SK-N-SH (cell line): ENCODE data around the gene BOC. TPM values are rescaled to one million over a fixed set of nuclear protein-coding genes. Genes with fewer than 3 reads are reported as not detected.

Experiments
- CTCF ChIA-PET: fragments of 300-600, 350-600 bp; formaldehyde crosslinking; extraction: SDS; loops from one replicate; lab custom pipeline; 2021; lab: Yijun Ruan, JAX
- POLR2A ChIA-PET: fragments of 350-600 bp; sonication (Branson Sonifier 250); formaldehyde crosslinking; extraction: SDS; loops from one replicate; lab custom pipeline; 2020; ENCODE audit warnings: antibody characterized with exemption, inconsistent platforms; lab: Yijun Ruan, JAX
- DNase-seq: peaks from one replicate; pipeline ENCODE4 v3.0.0; 2012
- H2AFZ ChIP-seq: fragments of 200-600 bp; sonication (generic); 2 replicates; pipeline ENCODE4 v1.8.1; 2016; ENCODE audit warnings: antibody characterized with exemption, mild to moderate bottlenecking, low read depth
- H3F3A ChIP-seq: fragments of 200-600 bp; sonication (generic); replicated peaks from 2 replicates; pipeline ENCODE3; 2016; ENCODE audit warnings: antibody characterized with exemption, mild to moderate bottlenecking; ENCODE audit not compliant: insufficient read depth
- H3K27ac ChIP-seq, 2 experiments: fragments of 200-500 bp in 1 of 2; fragments of 200-600 bp in 1 of 2; sonication (Bioruptor generic) in 1 of 2; sonication (generic), shearing (Covaris generic) in 1 of 2; 2 replicates each; pipeline versions ENCODE4 v1.5.1 to v1.6.1; 2014 to 2016; ENCODE audit warnings: low read depth in 2 of 2, inconsistent platforms in 1 of 2, low read length in 1 of 2, mild to moderate bottlenecking in 1 of 2, mixed read lengths in 1 of 2
- H3K27me3 ChIP-seq: fragments of 200-600 bp; sonication (generic), shearing (Covaris generic); 2 replicates; pipeline ENCODE4 v1.6.1; 2016; ENCODE audit warnings: mixed run types; ENCODE audit not compliant: insufficient read depth
- H3K36me3 ChIP-seq, 2 experiments: fragments of 200-500 bp in 1 of 2; fragments of 200-600 bp in 1 of 2; sonication (Bioruptor generic) in 1 of 2; sonication (generic) in 1 of 2; replicated peaks in 1 of 2; 2 replicates each; pipeline versions ENCODE3 to v1.5.1; 2014 to 2016; ENCODE audit warnings: low read length in 1 of 2, mild to moderate bottlenecking in 1 of 2; ENCODE audit not compliant: insufficient read depth in 2 of 2, control insufficient read depth in 1 of 2
- H3K4me1 ChIP-seq, 2 experiments: fragments of 200-500 bp in 1 of 2; fragments of 200-600 bp in 1 of 2; sonication (Bioruptor generic) in 1 of 2; sonication (generic), shearing (Covaris generic) in 1 of 2; 2 replicates each; pipeline versions ENCODE4 v1.5.1 to v1.6.1; 2014 to 2016; ENCODE audit warnings: low read depth in 1 of 2, low read length in 1 of 2, mixed run types in 1 of 2; ENCODE audit not compliant: insufficient read depth in 2 of 2, control insufficient read depth in 1 of 2
- H3K4me2 ChIP-seq: fragments of 200-600 bp; sonication (generic), shearing (Covaris generic); 2 replicates; pipeline ENCODE4 v1.6.1; 2017; ENCODE audit warnings: mixed run types
- H3K4me3 ChIP-seq, 2 experiments: fragments of 200-500 bp in 1 of 2; fragments of 200-600 bp in 1 of 2; sonication (Bioruptor generic) in 1 of 2; sonication (generic), shearing (Covaris generic) in 1 of 2; 2 replicates each; pipeline versions ENCODE4 v1.5.1 to v1.8.1; 2014 to 2016; ENCODE audit warnings: low read depth in 2 of 2, inconsistent platforms in 1 of 2, low read length in 1 of 2, mild to moderate bottlenecking in 1 of 2, mixed read lengths in 1 of 2, moderate library complexity in 1 of 2
- H3K79me2 ChIP-seq: fragments of 200-600 bp; sonication (generic); 2 replicates; pipeline ENCODE4 v1.8.1; 2017; ENCODE audit warnings: mild to moderate bottlenecking; ENCODE audit not compliant: insufficient read depth
- H3K9ac ChIP-seq: fragments of 200-600 bp; sonication (generic); 2 replicates; pipeline ENCODE4 v1.6.1; 2017; ENCODE audit warnings: mixed run types
- H3K9me2 ChIP-seq: fragments of 200-600 bp; sonication (generic); 2 replicates; pipeline ENCODE4 v1.6.1; 2017; ENCODE audit warnings: mixed run types
- H3K9me3 ChIP-seq: fragments of 200-600 bp; sonication (generic); 2 replicates; pipeline ENCODE4 v1.6.1; 2017; ENCODE audit warnings: mixed run types, mild to moderate bottlenecking, moderate library complexity
- H4K20me1 ChIP-seq: fragments of 200-600 bp; sonication (generic); 2 replicates; pipeline ENCODE4 v1.6.1; 2017; ENCODE audit warnings: mild to moderate bottlenecking, mixed run types; ENCODE audit not compliant: insufficient read depth
- ELF1 ChIP-seq: IDR thresholded peaks from 2 replicates; pipeline ENCODE4 v1.4.0; 2012
- EP300 ChIP-seq, 2 experiments: IDR thresholded peaks; 2 replicates each; pipeline versions ENCODE4 v1.4.0 to v1.6.1; 2012; ENCODE audit warnings: borderline replicate concordance in 1 of 2, low read depth in 1 of 2, low read length in 1 of 2
- GABPA ChIP-seq: IDR thresholded peaks from 2 replicates; pipeline ENCODE4 v1.4.0; 2012; ENCODE audit warnings: low read depth, mild to moderate bottlenecking
- MXI1 ChIP-seq: IDR thresholded peaks from 2 replicates; pipeline ENCODE4 v1.6.1; 2012; ENCODE audit warnings: mild to moderate bottlenecking, low read depth, low read length, improper control_type of control experiment
- POLR2AphosphoS5 ChIP-seq: IDR thresholded peaks from 2 replicates; pipeline ENCODE4 v1.6.1; 2012; ENCODE audit warnings: low read depth, low read length
- RXRA ChIP-seq: IDR thresholded peaks from 2 replicates; pipeline ENCODE4 v1.4.0; 2012; ENCODE audit warnings: low read depth, mild to moderate bottlenecking, borderline replicate concordance
- TAF1 ChIP-seq: IDR thresholded peaks from 2 replicates; pipeline ENCODE4 v1.6.1; 2012; ENCODE audit warnings: low read depth, mild to moderate bottlenecking, low read length, moderate library complexity, borderline replicate concordance
- TEAD4 ChIP-seq: IDR thresholded peaks from 2 replicates; pipeline ENCODE4 v1.4.0; 2012; ENCODE audit warnings: mild to moderate bottlenecking, borderline replicate concordance; ENCODE audit not compliant: insufficient read depth
- WGBS: methylation state at CpG from one replicate; pipeline ENCODE4 v1.1.6; 2017; ENCODE audit warnings: low lambda C conversion rate; 5-methylcytosine and 5-hydroxymethylcytosine counted together
- polyA plus RNA-seq, 3 experiments: library from polyadenylated mRNA; depleted of rRNA; stranded (reverse); fragments of >200 nt; gene quantifications; 2 replicates each; pipeline ENCODE4 v1.2.3, GENCODE V29; 2012
- TF ChIP-seq, protein P1 (sequence below): fragments of 150-350 bp; IDR thresholded peaks from 2 replicates; pipeline ENCODE4 v1.6.1; 2016; ENCODE audit warnings: mild to moderate bottlenecking, low read depth, low read length

BOC gene
- polyA plus RNA-seq, 1 of the 3 experiments (the other 2 are of a cell fraction): 6.6 TPM

GRCh38 chr3:113247068-113247467 lies 35.7 kb downstream of the BOC start:
- TF ChIP-seq, protein P1, sequence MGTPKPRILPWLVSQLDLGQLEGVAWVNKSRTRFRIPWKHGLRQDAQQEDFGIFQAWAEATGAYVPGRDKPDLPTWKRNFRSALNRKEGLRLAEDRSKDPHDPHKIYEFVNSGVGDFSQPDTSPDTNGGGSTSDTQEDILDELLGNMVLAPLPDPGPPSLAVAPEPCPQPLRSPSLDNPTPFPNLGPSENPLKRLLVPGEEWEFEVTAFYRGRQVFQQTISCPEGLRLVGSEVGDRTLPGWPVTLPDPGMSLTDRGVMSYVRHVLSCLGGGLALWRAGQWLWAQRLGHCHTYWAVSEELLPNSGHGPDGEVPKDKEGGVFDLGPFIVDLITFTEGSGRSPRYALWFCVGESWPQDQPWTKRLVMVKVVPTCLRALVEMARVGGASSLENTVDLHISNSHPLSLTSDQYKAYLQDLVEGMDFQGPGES: no peak
- TF ChIP-seq TAF1 (no peak), GABPA (no peak)
- TF ChIP-seq, all 33 proteins: peak for 0
- H3K4me2 ChIP-seq: no peak overlapping the region
- no peak overlapping the region; a peak in 1 of 4 replicates for H3K27ac ChIP-seq
- CTCF ChIA-PET: interaction anchor here (0.7 to 0.9 kb wide), 2 partner anchors 8 to 137 kb away, joined by 3 to 4 read pairs; no protein-coding TSS in a partner anchor
- no peaks in the 10 kb centered on the region for H3K27me3 ChIP-seq
- H3K4me3 ChIP-seq: no peak overlapping the region
- peaks cover 0 to 17% of the 10 kb centered on the region in 2 experiments for H3K36me3 ChIP-seq
- H3K4me1 ChIP-seq: peaks cover 22 to 42% of the 10 kb centered on the region in 2 experiments; a peak in 3 of 4 replicates
- no peak overlapping the region for H3K9ac ChIP-seq
- H4K20me1 ChIP-seq: no peaks in the 10 kb centered on the region
- no peaks in the 10 kb centered on the region for H3K79me2 ChIP-seq
- peaks cover 5% of the 10 kb centered on the region for H3F3A ChIP-seq
- H2AFZ ChIP-seq: no peak overlapping the region
- H3K9me2 ChIP-seq: no peaks in the 10 kb centered on the region
- POLR2A ChIA-PET: no interaction called here
- no peak for DNase-seq
- no peaks in the 10 kb centered on the region for H3K9me3 ChIP-seq

DNA sequence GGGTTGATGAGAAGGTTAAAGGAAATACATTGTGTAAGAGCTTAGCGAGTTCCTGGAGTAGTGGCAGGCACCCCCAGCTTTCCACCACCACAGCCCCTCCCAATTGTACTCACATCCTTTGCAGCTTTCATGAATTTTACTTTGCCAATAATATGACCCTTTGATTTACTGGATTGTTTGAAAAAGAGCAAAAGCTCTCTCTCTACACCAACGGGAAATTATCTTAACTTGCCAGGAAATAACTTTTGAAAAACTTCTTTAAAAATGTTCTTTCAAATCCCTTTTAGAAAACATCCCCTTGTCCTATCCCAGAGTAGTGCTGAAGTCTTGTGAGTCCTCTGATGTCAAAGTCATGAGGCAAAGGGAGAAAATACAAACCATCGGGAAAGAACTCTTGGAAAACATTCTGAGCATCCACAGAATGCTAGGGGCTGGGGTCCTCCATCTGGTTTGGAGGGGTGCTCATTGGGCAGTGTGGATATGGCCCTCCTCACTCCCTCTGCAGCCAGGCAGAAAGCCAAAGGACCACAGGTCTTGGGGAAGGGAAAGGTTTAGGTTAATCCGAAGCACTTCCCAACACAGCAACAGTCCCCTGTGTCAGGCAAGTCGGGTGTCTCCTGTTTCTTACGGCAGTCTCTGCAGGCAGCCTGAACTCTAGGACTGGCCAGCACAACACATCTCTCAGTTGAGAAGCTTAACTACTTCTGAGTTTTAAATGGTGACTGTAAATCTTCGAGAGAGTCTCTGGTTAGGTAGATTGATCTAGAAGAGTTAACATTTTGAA lies 36.5 kb downstream of the BOC start:
- Histone ChIP-seq H3K4me2 (no peak overlapping the region), H3F3A (no peaks in the 10 kb centered on the region), H3K9ac (no peak overlapping the region), H3K9me3 (no peaks in the 10 kb centered on the region), H3K4me3 (no peak overlapping the region), H4K20me1 (no peaks in the 10 kb centered on the region), H3K27me3 (no peaks in the 10 kb centered on the region), H3K27ac (peak overlapping the region; percentile 44 to 65; a peak in 2 of 4 replicates), H3K9me2 (no peaks in the 10 kb centered on the region), H3K79me2 (no peaks in the 10 kb centered on the region), H3K36me3 (peaks cover 0 to 17% of the 10 kb centered on the region in 2 experiments), H3K4me1 (peaks cover 15 to 36% of the 10 kb centered on the region in 2 experiments; a peak in 3 of 4 replicates), H2AFZ (no peak overlapping the region)
- ChIA-PET POLR2A (no interaction called here), CTCF (interaction anchor here (0.7 to 1.5 kb wide), 4 partner anchors 8 to 137 kb away, joined by 3 to 5 read pairs (median 4); no protein-coding TSS in a partner anchor)
- TF ChIP-seq EP300 (IDR thresholded peaks at IDR 0.05; ENCODE audit: borderline replicate concordance in 1 of 2, low read depth in 1 of 2, low read length in 1 of 2) (no peak), ELF1 (no peak), RXRA (no peak), POLR2AphosphoS5 (no peak), MXI1 (no peak), TEAD4 (no peak)
- 85% methylated on average over 6 of the region's 7 CpGs for WGBS
- no peak for DNase-seq
